PC-3 (cell line): Measurements from ENCODE around the gene ADAM12. TPM values are rescaled to one million over a fixed set of nuclear protein-coding genes. Genes with fewer than 3 reads are reported as not detected.

Experiments
- ATAC-seq: fragments of 200-7000 bp; cut with Tn5 transposase; 2 replicates; pipeline ENCODE4 v1.9.1; 2020; ENCODE audit warnings: mild to moderate bottlenecking, moderate library complexity
- BruUV-seq: library from RNA; stranded (reverse); fragments of 400-500 nt; replicated peaks from 2 replicates; lab custom pipeline; 2021; lab: Mats Ljungman, UMichigan
- CTCF ChIA-PET: fragments of 300-600 bp; sonication (Branson Sonifier 250); formaldehyde crosslinking; loops from one replicate; lab custom pipeline; 2022; ENCODE audit warnings: antibody characterized with exemption; lab: Charles Lee
- POLR2A ChIA-PET: fragments of 300-600 bp; sonication (Branson Sonifier 250); formaldehyde crosslinking; loops from one replicate; lab custom pipeline; 2022; ENCODE audit warnings: antibody characterized with exemption; ENCODE audit not compliant: unreplicated experiment; lab: Charles Lee
- DNase-seq: peaks from one replicate; pipeline ENCODE4 v3.0.0-alpha.2; 2015
- H2AFZ ChIP-seq: fragments of 300-600 bp; sonication (generic); 2 replicates; pipeline ENCODE4 v1.6.0; 2016; ENCODE audit warnings: antibody characterized with exemption, low read length
- H3F3A ChIP-seq: fragments of 300-600 bp; sonication (generic); one replicate; pipeline ENCODE4 v1.6.0; 2017; ENCODE audit warnings: antibody characterized with exemption, low read length, control low read depth, mild to moderate bottlenecking; ENCODE audit not compliant: unreplicated experiment
- H3K27ac ChIP-seq: fragments of 300-600 bp; sonication (generic); 2 replicates; pipeline ENCODE4 v1.5.1; 2016; ENCODE audit warnings: mild to moderate bottlenecking, low read length
- H3K27me3 ChIP-seq: fragments of 300-600 bp; sonication (generic); 2 replicates; pipeline ENCODE4 v1.6.1; 2016; ENCODE audit warnings: low read length, mixed read lengths
- H3K36me3 ChIP-seq: fragments of 300-600 bp; sonication (generic); 2 replicates; pipeline ENCODE4 v1.6.1; 2016; ENCODE audit warnings: low read depth, mixed run types, low read length, mixed read lengths
- H3K4me1 ChIP-seq: fragments of 300-600 bp; sonication (generic); 2 replicates; pipeline ENCODE4 v1.5.1; 2016; ENCODE audit warnings: low read length; ENCODE audit not compliant: insufficient read depth
- H3K4me2 ChIP-seq: fragments of 300-600 bp; sonication (generic); 2 replicates; pipeline ENCODE4 v1.6.0; 2016; ENCODE audit warnings: low read length
- H3K4me3 ChIP-seq: fragments of 300-600 bp; sonication (generic); 2 replicates; pipeline ENCODE4 v1.5.1; 2016; ENCODE audit warnings: mild to moderate bottlenecking, low read length, mixed read lengths
- H3K79me2 ChIP-seq: fragments of 300-600 bp; sonication (generic); 2 replicates; pipeline ENCODE4 v1.6.1; 2017; ENCODE audit warnings: low read length, mixed read lengths
- H3K9ac ChIP-seq: fragments of 300-600 bp; sonication (generic); 2 replicates; pipeline ENCODE4 v1.6.0; 2016; ENCODE audit warnings: mild to moderate bottlenecking, low read length
- H3K9me2 ChIP-seq: fragments of 300-600 bp; sonication (generic); replicated peaks from 2 replicates; pipeline ENCODE4 v1.6.1; 2016; ENCODE audit warnings: mixed run types, low read length, mixed read lengths
- H3K9me3 ChIP-seq: fragments of 300-600 bp; sonication (generic); 2 replicates; pipeline ENCODE4 v1.6.1; 2016; ENCODE audit warnings: low read length, mixed read lengths
- H4K20me1 ChIP-seq: fragments of 300-600 bp; sonication (generic); 2 replicates; pipeline ENCODE4 v1.6.1; 2016; ENCODE audit warnings: low read length, mixed read lengths
- CTCF ChIP-seq: fragments of 300-600 bp; sonication (generic); conservative IDR thresholded peaks from 2 replicates; pipeline ENCODE4 v1.5.1; 2017; ENCODE audit warnings: antibody characterized with exemption, low read depth, mild to moderate bottlenecking, low read length
- EZH2 ChIP-seq: fragments of 300-600 bp; sonication (generic); IDR thresholded peaks from one replicate; pipeline ENCODE4 v1.6.1; 2017; ENCODE audit warnings: antibody characterized with exemption, mild to moderate bottlenecking, low read length; ENCODE audit not compliant: unreplicated experiment
- EZH2phosphoT487 ChIP-seq: fragments of 300-600 bp; sonication (generic); IDR thresholded peaks from 2 replicates; pipeline ENCODE4 v1.6.1; 2018; ENCODE audit warnings: mild to moderate bottlenecking, antibody characterized with exemption, low read length, borderline replicate concordance
- intact Hi-C: fragments of 100-400 bp; cut with micrococcal nuclease; formaldehyde crosslinking; loops from 2 replicates; pipeline ENCODE4 v1.9.0; 2023
- total RNA-seq: library from RNA; depleted of rRNA; stranded (reverse); fragments of >200 nt; gene quantifications from 2 replicates; pipeline ENCODE4 v1.2.3, GENCODE V29; 2014

The ADAM12 gene
- total RNA-seq, 1 experiment from 2014 or later = 3.4 TPM

- Histone ChIP-seq H4K20me1 (no peaks in the 10 kb centered on the region), H3K27ac (no peak overlapping the region), H3F3A (no peaks in the 10 kb centered on the region), H3K36me3 (no peaks in the 10 kb centered on the region; the same call in 1 of the 2 replicates), H3K4me1 (peaks cover 10% of the 10 kb centered on the region), H3K9me3 (no peaks in the 10 kb centered on the region), H2AFZ (no peak overlapping the region), H3K79me2 (no peaks in the 10 kb centered on the region), H3K4me3 (no peak overlapping the region), H3K9ac (no peak overlapping the region), H3K9me2 (no peaks in the 10 kb centered on the region), H3K27me3 (no peaks in the 10 kb centered on the region), H3K4me2 (no peak overlapping the region)
- ATAC-seq = 0 out of 2 replicates have a peak, but pooled peaks have one; percentile 15
- ChIA-PET POLR2A (no interaction called here), CTCF (no interaction called here)
- intact Hi-C loops = no loop called here
- peak; percentile 6 for DNase-seq
- TF ChIP-seq CTCF = no peak
- TF ChIP-seq EZH2phosphoT487 = no peak
- TF ChIP-seq EZH2 = no peak
- no TSS peak for BruUV-seq
Observed at GRCh38 chr10:126422567-126422966, 34.3 kb upstream of the ADAM12 start.

- H3K4me3 ChIP-seq = no peak overlapping the region
- peak overlapping the region; percentile 26 for H3K27ac ChIP-seq
- no peaks in the 10 kb centered on the region for H3K27me3 ChIP-seq
- no peaks in the 10 kb centered on the region for H3F3A ChIP-seq
- ATAC-seq (peak; percentile 71), DNase-seq (peak; percentile 46)
- H3K9ac ChIP-seq = no peak overlapping the region
- TF ChIP-seq EZH2 = no peak
- no peak overlapping the region for H3K4me2 ChIP-seq
- peaks cover 10% of the 10 kb centered on the region for H3K4me1 ChIP-seq
- intact Hi-C loops = no loop called here
- no peaks in the 10 kb centered on the region for H3K9me2 ChIP-seq
- no peaks in the 10 kb centered on the region for H3K9me3 ChIP-seq
- CTCF ChIA-PET = no interaction called here
- no peaks in the 10 kb centered on the region; the same call in 1 of the 2 replicates for H3K36me3 ChIP-seq
- no peaks in the 10 kb centered on the region for H4K20me1 ChIP-seq
- POLR2A ChIA-PET = no interaction called here
- no TSS peak for BruUV-seq
- no peaks in the 10 kb centered on the region for H3K79me2 ChIP-seq
- H2AFZ ChIP-seq = peak overlapping the region; percentile 40
Observed at GRCh38 chr10:126421756-126422256, 33.5 kb upstream of the ADAM12 start.

- TF ChIP-seq EZH2phosphoT487 = no peak
- TF ChIP-seq CTCF = no peak
- TF ChIP-seq EZH2 = no peak
- no peaks in the 10 kb centered on the region for H3F3A ChIP-seq
- H3K36me3 ChIP-seq = no peaks in the 10 kb centered on the region; the same call in 1 of the 2 replicates
- peaks cover 10% of the 10 kb centered on the region for H3K4me1 ChIP-seq
- no peak overlapping the region for H3K27ac ChIP-seq
- no peaks in the 10 kb centered on the region for H4K20me1 ChIP-seq
- no peak overlapping the region for H3K9ac ChIP-seq
- no peaks in the 10 kb centered on the region for H3K9me3 ChIP-seq
- no peaks in the 10 kb centered on the region for H3K79me2 ChIP-seq
- no peak overlapping the region for H2AFZ ChIP-seq
- DNase-seq = no peak
- no peak overlapping the region for H3K4me3 ChIP-seq
- ChIA-PET CTCF (no interaction called here), POLR2A (no interaction called here)
- H3K4me2 ChIP-seq = no peak overlapping the region
- no peak for ATAC-seq
- H3K27me3 ChIP-seq = no peaks in the 10 kb centered on the region
- intact Hi-C loops = no loop called here
- no TSS peak for BruUV-seq
- H3K9me2 ChIP-seq = no peaks in the 10 kb centered on the region
Observed at GRCh38 chr10:126420567-126421300, 32.5 kb upstream of the ADAM12 start.
